HepG2 (cell line): ENCODE data around the gene MNAT1. TPM values are rescaled to one million over a fixed set of nuclear protein-coding genes. Genes with fewer than 3 reads are reported as not detected.

Source experiments
- AKAP8 ChIP-seq: sonication (generic); formaldehyde crosslinking; IDR thresholded peaks from 2 replicates; pipeline ENCODE4 v1.5.1; 2020; ENCODE audit warnings: mild to moderate bottlenecking, missing genetic modification reagents
- CCDC6 ChIP-seq: sonication (generic); formaldehyde crosslinking; IDR thresholded peaks from 2 replicates; pipeline ENCODE4 v1.8.1; 2022; ENCODE audit warnings: mild to moderate bottlenecking, missing genetic modification reagents, moderate library complexity
- DBP ChIP-seq: sonication (generic); formaldehyde crosslinking; IDR thresholded peaks from 2 replicates; pipeline ENCODE4 v1.4.0; 2020; ENCODE audit warnings: missing genetic modification reagents; ENCODE audit errors: not compliant biosample characterization
- EP300 ChIP-seq, 3 experiments: sonication (generic) in 1 of 3; formaldehyde crosslinking in 1 of 3; IDR thresholded peaks; 2 replicates each; pipeline versions ENCODE4 v1.5.1 to v1.6.1; 2011 to 2020; ENCODE audit warnings: low read depth in 2 of 3, low read length in 2 of 3, borderline replicate concordance in 1 of 3, improper control_type of control experiment in 1 of 3, mild to moderate bottlenecking in 1 of 3, missing genetic modification reagents in 1 of 3, moderate library complexity in 1 of 3
- HNRNPL ChIP-seq: fragments of 200-400 bp; formaldehyde crosslinking; IDR thresholded peaks from 2 replicates; pipeline ENCODE4 v1.6.1; 2017; ENCODE audit warnings: mild to moderate bottlenecking, low read depth, low read length
- ISX ChIP-seq: sonication (generic); formaldehyde crosslinking; conservative IDR thresholded peaks from 2 replicates; pipeline ENCODE4 v1.5.0; 2020; ENCODE audit warnings: missing genetic modification reagents
- KDM6A ChIP-seq: IDR thresholded peaks from 2 replicates; pipeline ENCODE4 v1.6.1; 2016; ENCODE audit warnings: low read depth
- MED1 ChIP-seq: sonication (generic); formaldehyde crosslinking; IDR thresholded peaks from 2 replicates; pipeline ENCODE4 v1.4.0; 2020; ENCODE audit warnings: missing genetic modification reagents
- MXD3 ChIP-seq: IDR thresholded peaks from 2 replicates; pipeline ENCODE4 v1.6.1; 2016; ENCODE audit warnings: mild to moderate bottlenecking, missing biosample characterization, missing genetic modification reagents
- MZF1 ChIP-seq: sonication (generic); formaldehyde crosslinking; IDR thresholded peaks from 2 replicates; pipeline ENCODE4 v1.8.1; 2023; ENCODE audit warnings: mild to moderate bottlenecking, missing genetic modification reagents, borderline replicate concordance
- PRPF4 ChIP-seq: fragments of 200-400 bp; formaldehyde crosslinking; IDR thresholded peaks from 2 replicates; pipeline ENCODE4 v1.6.1; 2016; ENCODE audit warnings: low read length, low read depth; ENCODE audit not compliant: poor library complexity, severe bottlenecking
- RFX3 ChIP-seq: IDR thresholded peaks from 2 replicates; pipeline ENCODE4 v1.6.1; 2016; ENCODE audit warnings: missing biosample characterization, missing genetic modification reagents
- ZBTB7A ChIP-seq: sonication (generic); formaldehyde crosslinking; IDR thresholded peaks from 2 replicates; pipeline ENCODE4 v1.8.0; 2022; ENCODE audit warnings: mild to moderate bottlenecking, missing genetic modification reagents
- ZFP36L1 ChIP-seq: sonication (generic); formaldehyde crosslinking; IDR thresholded peaks from 2 replicates; pipeline ENCODE4 v1.8.0; 2022; ENCODE audit warnings: mild to moderate bottlenecking, missing genetic modification reagents, moderate library complexity
- ZMAT3 ChIP-seq: sonication (generic); formaldehyde crosslinking; conservative IDR thresholded peaks from 2 replicates; pipeline ENCODE4 v1.7.0; 2021; ENCODE audit warnings: missing genetic modification reagents
- ZNF232 ChIP-seq: sonication (generic); formaldehyde crosslinking; IDR thresholded peaks from 2 replicates; pipeline ENCODE4 v1.4.0; 2020; ENCODE audit warnings: missing genetic modification reagents, borderline replicate concordance
- ZNF431 ChIP-seq: sonication (generic); formaldehyde crosslinking; IDR thresholded peaks from 2 replicates; pipeline ENCODE4 v1.9.0; 2022; ENCODE audit warnings: missing genetic modification reagents, low read depth, mild to moderate bottlenecking, borderline replicate concordance
- ZNF619 ChIP-seq: sonication (generic); formaldehyde crosslinking; IDR thresholded peaks from 2 replicates; pipeline ENCODE4 v1.4.0; 2020; ENCODE audit warnings: mild to moderate bottlenecking, missing genetic modification reagents
- ZNF660 ChIP-seq: sonication (generic); formaldehyde crosslinking; IDR thresholded peaks from 2 replicates; pipeline ENCODE4 v1.5.1; 2020; ENCODE audit warnings: mild to moderate bottlenecking, low read depth, missing genetic modification reagents, borderline replicate concordance
- ZNF879 ChIP-seq: sonication (generic); formaldehyde crosslinking; IDR thresholded peaks from 2 replicates; pipeline ENCODE4 v1.8.1; 2023; ENCODE audit warnings: missing genetic modification reagents
- polyA plus RNA-seq, 8 experiments: library from polyadenylated mRNA; depleted of rRNA in 3 of 8; stranded (reverse) in 7 of 8; unstranded in 1 of 8; fragments of >200 nt; fragmentation: Illumina TruSeq in 4 of 8; extraction: Trizol in 4 of 8; gene quantifications; 2 replicates each; pipeline versions ENCODE4 v1.2.1 to v1.2.3, GENCODE V29; 2011 to 2016; ENCODE audit warnings: low read depth in 4 of 8, missing spikeins in 1 of 8, mixed read lengths in 1 of 8; ENCODE audit not compliant: insufficient read depth in 1 of 8
- total RNA-seq, 5 experiments: library from RNA; depleted of rRNA; stranded (reverse); fragments of >200 nt; fragmentation: Illumina TruSeq; extraction: Trizol; gene quantifications; 2 replicates each; pipeline ENCODE4 v1.2.3, GENCODE V29; 2016; ENCODE audit warnings: low read depth in 1 of 5
- TF ChIP-seq, protein P1 (sequence below): sonication (generic); formaldehyde crosslinking; conservative IDR thresholded peaks from 2 replicates; pipeline ENCODE4 v1.4.0; 2020; ENCODE audit warnings: missing genetic modification reagents
- TF ChIP-seq, protein P2 (sequence below): sonication (generic); formaldehyde crosslinking; conservative IDR thresholded peaks from 2 replicates; pipeline ENCODE4 v1.5.0; 2020; ENCODE audit warnings: missing genetic modification reagents
- TF ChIP-seq, protein P3 (sequence below): sonication (generic); formaldehyde crosslinking; IDR thresholded peaks from 2 replicates; pipeline ENCODE4 v1.8.1; 2023; ENCODE audit warnings: mild to moderate bottlenecking, inconsistent platforms, moderate library complexity, missing genetic modification reagents, borderline replicate concordance

MNAT1 gene
- total and polyA plus RNA-seq, 2 of the 13 experiments (the other 11 are each of a cell fraction or from before 2014, with no cell fraction given): 49.2 to 94.8 TPM

DNA sequence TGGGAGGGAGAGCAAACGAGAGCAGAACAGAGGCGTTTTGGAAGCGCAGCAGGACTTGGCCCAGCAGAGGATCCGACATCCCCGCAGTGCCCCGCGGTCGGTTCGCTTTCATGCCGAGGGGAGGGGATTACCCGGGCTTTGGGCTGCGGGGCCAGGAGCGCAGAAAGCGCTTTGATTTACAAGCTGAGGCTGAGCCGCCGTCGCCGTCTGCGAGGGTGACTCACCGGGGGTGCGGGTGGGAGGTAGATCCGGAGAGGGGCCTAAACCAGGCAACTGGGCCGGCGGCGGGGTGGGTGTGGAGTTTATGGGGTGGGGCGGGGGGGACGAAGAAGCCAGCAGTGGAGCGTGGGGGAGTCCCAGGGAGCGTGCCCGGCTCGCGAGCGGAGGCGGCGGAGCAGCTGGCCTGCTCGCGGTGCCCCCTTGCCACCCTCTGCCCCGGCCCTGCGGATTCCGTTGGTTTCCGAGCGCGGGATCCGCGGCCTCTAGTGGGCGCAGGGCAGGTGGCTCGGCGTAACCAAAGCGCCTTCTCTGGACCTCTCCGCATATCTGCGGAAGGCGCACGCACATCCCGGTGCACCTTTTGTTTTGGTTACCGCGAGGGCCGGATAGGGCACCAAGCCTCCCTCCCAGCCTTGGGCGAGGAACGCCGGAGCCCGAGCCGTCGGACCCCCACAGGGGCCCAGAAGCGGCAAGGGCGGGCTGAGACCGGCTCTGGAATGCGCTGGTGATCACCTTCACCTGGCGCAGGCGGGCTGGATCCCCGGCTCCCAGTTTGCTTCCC is 13.0 kb upstream of the MNAT1 start (continued):
- TF ChIP-seq, protein P1, sequence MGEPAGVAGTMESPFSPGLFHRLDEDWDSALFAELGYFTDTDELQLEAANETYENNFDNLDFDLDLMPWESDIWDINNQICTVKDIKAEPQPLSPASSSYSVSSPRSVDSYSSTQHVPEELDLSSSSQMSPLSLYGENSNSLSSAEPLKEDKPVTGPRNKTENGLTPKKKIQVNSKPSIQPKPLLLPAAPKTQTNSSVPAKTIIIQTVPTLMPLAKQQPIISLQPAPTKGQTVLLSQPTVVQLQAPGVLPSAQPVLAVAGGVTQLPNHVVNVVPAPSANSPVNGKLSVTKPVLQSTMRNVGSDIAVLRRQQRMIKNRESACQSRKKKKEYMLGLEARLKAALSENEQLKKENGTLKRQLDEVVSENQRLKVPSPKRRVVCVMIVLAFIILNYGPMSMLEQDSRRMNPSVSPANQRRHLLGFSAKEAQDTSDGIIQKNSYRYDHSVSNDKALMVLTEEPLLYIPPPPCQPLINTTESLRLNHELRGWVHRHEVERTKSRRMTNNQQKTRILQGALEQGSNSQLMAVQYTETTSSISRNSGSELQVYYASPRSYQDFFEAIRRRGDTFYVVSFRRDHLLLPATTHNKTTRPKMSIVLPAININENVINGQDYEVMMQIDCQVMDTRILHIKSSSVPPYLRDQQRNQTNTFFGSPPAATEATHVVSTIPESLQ (CRISPR knock-in tag): no peak
- TF ChIP-seq ZBTB7A (no peak; the same call in 1 of the 2 replicates), ZNF619 (CRISPR knock-in tag) (no peak), ZNF232 (CRISPR knock-in tag) (peak; percentile 12; the same call in 1 of the 2 replicates), RFX3 (CRISPR knock-in tag) (no peak), MXD3 (CRISPR knock-in tag) (peak; percentile 61; the same call in 1 of the 2 replicates), DBP (CRISPR knock-in tag) (no peak), KDM6A (CRISPR knock-in tag) (no peak), ZNF660 (CRISPR knock-in tag) (no peak), PRPF4 (no peak), AKAP8 (CRISPR knock-in tag) (no peak), HNRNPL (peak; percentile 98), CCDC6 (CRISPR knock-in tag) (0 out of 2 replicates have a peak, but pooled peaks have one; percentile 42), ZNF879 (no peak), ZMAT3 (CRISPR knock-in tag) (no peak), ZNF431 (CRISPR knock-in tag) (no peak), ZFP36L1 (CRISPR knock-in tag) (no peak), MZF1 (CRISPR knock-in tag) (no peak), EP300 (IDR thresholded peaks at IDR 0.05; ENCODE audit: low read depth in 2 of 2, low read length in 2 of 2) (no peak), EP300 (CRISPR knock-in tag; IDR thresholded peaks at IDR 0.05; ENCODE audit: borderline replicate concordance) (peak; percentile 10; the same call in 1 of the 2 replicates), MED1 (CRISPR knock-in tag) (peak; percentile 35; the same call in 1 of the 2 replicates), ISX (CRISPR knock-in tag) (no peak)
- TF ChIP-seq, protein P2, sequence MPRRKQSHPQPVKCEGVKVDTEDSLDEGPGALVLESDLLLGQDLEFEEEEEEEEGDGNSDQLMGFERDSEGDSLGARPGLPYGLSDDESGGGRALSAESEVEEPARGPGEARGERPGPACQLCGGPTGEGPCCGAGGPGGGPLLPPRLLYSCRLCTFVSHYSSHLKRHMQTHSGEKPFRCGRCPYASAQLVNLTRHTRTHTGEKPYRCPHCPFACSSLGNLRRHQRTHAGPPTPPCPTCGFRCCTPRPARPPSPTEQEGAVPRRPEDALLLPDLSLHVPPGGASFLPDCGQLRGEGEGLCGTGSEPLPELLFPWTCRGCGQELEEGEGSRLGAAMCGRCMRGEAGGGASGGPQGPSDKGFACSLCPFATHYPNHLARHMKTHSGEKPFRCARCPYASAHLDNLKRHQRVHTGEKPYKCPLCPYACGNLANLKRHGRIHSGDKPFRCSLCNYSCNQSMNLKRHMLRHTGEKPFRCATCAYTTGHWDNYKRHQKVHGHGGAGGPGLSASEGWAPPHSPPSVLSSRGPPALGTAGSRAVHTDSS (CRISPR knock-in tag): no peak
- TF ChIP-seq, protein P3, sequence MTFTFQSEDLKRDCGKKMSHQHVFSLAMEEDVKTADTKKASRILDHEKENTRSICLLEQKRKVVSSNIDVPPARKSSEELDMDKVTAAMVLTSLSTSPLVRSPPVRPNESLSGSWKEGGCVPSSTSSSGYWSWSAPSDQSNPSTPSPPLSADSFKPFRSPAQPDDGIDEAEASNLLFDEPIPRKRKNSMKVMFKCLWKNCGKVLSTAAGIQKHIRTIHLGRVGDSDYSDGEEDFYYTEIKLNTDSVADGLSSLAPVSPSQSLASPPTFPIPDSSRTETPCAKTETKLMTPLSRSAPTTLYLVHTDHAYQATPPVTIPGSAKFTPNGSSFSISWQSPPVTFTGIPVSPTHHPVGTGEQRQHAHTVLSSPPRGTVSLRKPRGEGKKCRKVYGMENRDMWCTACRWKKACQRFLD (CRISPR knock-in tag): no peak
